Measurements from ENCODE around the gene NKD2. TPM values are rescaled to one million over a fixed set of nuclear protein-coding genes. Genes with fewer than 3 reads are reported as not detected.

NKD2 gene
- total RNA-seq, 2 donors from 2014 or later: 1.4 to 1.5 TPM

DNA sequence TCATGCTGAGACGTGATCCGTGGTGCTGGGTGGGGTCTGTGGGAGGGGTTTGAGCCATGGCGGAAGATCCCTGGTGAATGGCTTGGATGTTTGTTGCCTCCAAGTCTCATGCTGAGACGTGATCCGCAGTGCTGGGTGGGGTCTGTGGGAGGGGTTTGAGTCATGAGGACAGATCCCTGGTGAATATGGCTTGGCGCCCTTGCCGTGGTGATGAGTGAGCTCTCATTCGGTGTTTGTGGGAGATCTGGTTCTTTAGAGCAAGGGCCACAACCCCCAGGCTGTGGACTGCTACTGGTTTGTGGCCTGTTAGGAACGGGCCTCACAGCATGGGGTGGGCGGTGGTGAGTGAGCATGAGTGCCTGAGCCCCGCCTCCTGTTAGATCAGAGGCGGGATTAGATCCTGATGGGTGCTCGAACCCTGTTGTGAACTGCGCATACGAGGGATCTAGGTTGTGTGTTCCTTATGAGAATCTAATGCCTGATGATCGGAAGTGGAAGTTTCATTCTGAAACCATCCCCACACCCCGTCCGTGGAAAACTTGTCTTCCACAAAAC lies 31.2 kb downstream of the NKD2 start:
- no peaks in the 10 kb centered on the region for H3K27me3 ChIP-seq (replicated peaks; ENCODE audit: insufficient read depth)
- H3K4me3 ChIP-seq: no peak overlapping the region
- ATAC-seq (ENCODE audit: insufficient number of reproducible peaks, low FRiP score, low read depth) (no peak), DNase-seq (ENCODE audit: low spot score) (no peak)
- no peaks in the 10 kb centered on the region for H3K4me1 ChIP-seq (ENCODE audit: control insufficient read depth in 1 of 2, low read depth in 2 of 2)
- no peaks in the 10 kb centered on the region for H3K9me3 ChIP-seq
- TF ChIP-seq CTCF (IDR thresholded peaks at IDR 0.05): no peak
- no peaks in the 10 kb centered on the region for H3K36me3 ChIP-seq
- H3K27ac ChIP-seq: no peak overlapping the region

GRCh38 chr5:1040571-1040970 lies 32.0 kb downstream of the NKD2 start:
- Histone ChIP-seq H3K4me3 (no peak overlapping the region), H3K27ac (no peak overlapping the region), H3K36me3 (no peaks in the 10 kb centered on the region), H3K4me1 (ENCODE audit: control insufficient read depth in 1 of 2, low read depth in 2 of 2) (no peaks in the 10 kb centered on the region), H3K27me3 (replicated peaks; ENCODE audit: insufficient read depth) (no peaks in the 10 kb centered on the region), H3K9me3 (no peaks in the 10 kb centered on the region)
- DNase-seq (ENCODE audit: low spot score) (no peak), ATAC-seq (ENCODE audit: insufficient number of reproducible peaks, low FRiP score, low read depth) (no peak)
- no peak for TF ChIP-seq CTCF (IDR thresholded peaks at IDR 0.05)

- ATAC-seq (ENCODE audit: insufficient number of reproducible peaks, low FRiP score, low read depth) (no peak), DNase-seq (ENCODE audit: low spot score) (no peak)
- Histone ChIP-seq H3K36me3 (no peaks in the 10 kb centered on the region), H3K9me3 (no peaks in the 10 kb centered on the region), H3K4me3 (no peak overlapping the region), H3K4me1 (ENCODE audit: control insufficient read depth in 1 of 2, low read depth in 2 of 2) (no peaks in the 10 kb centered on the region), H3K27me3 (replicated peaks; ENCODE audit: insufficient read depth) (no peaks in the 10 kb centered on the region), H3K27ac (no peak overlapping the region)
- TF ChIP-seq CTCF (IDR thresholded peaks at IDR 0.05): no peak
Measured at GRCh38 chr5:1041225-1042143, 32.9 kb downstream of the NKD2 start.

DNA sequence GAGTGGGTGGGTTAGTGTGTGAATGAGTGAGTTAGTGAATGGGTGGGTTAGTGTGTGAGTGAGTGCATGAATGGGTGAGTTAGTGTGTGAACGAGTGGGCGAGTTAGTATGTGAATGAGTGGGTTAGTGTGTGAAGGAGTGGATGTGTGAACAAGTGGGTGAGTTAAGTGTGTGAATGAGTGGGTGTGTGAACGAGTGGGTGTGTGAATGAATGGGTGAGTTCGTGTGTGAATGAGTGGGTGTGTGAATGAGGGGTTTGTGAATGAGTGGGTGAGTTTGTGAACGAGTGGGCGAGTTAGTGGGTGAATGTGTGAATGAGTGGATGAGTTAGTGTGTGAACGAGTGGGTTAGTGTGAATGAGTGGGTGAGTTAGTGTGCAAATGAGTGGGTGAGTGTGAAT lies 34.0 kb downstream of the NKD2 start:
- H3K36me3 ChIP-seq: no peaks in the 10 kb centered on the region
- H3K4me1 ChIP-seq (ENCODE audit: control insufficient read depth in 1 of 2, low read depth in 2 of 2): no peaks in the 10 kb centered on the region
- TF ChIP-seq CTCF (IDR thresholded peaks at IDR 0.05): no peak
- H3K27me3 ChIP-seq (replicated peaks; ENCODE audit: insufficient read depth): no peaks in the 10 kb centered on the region
- no peak for DNase-seq (ENCODE audit: low spot score)
- no peak overlapping the region for H3K4me3 ChIP-seq
- no peak overlapping the region for H3K27ac ChIP-seq
- no peak for ATAC-seq (ENCODE audit: insufficient number of reproducible peaks, low FRiP score, low read depth)
- no peaks in the 10 kb centered on the region for H3K9me3 ChIP-seq

DNA sequence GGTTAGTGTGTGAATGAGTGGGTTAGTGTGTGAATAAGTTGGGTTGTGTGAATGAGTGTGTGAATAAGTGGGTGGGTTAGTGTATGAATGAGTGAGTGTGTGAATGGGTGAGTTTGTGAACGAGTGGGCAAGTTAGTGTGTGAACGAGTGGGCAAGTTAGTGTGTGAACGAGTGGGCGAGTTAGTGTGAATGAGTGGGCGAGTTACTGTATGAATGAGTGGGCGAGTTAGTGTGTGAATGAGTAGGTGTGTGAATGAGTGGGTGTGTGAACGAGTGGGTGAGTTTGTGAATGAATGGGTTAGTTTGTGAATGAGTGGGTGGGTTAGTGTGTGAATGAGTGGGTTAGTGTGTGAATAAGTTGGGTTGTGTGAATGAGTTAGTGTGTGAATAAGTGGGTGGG lies 34.7 kb downstream of the NKD2 start:
- DNase-seq (ENCODE audit: low spot score) (no peak), ATAC-seq (ENCODE audit: insufficient number of reproducible peaks, low FRiP score, low read depth) (no peak)
- Histone ChIP-seq H3K27me3 (replicated peaks; ENCODE audit: insufficient read depth) (no peaks in the 10 kb centered on the region), H3K27ac (no peak overlapping the region), H3K4me3 (no peak overlapping the region), H3K9me3 (no peaks in the 10 kb centered on the region), H3K36me3 (no peaks in the 10 kb centered on the region), H3K4me1 (ENCODE audit: control insufficient read depth in 1 of 2, low read depth in 2 of 2) (no peaks in the 10 kb centered on the region)
- TF ChIP-seq CTCF (IDR thresholded peaks at IDR 0.05): no peak

Data from thoracic aorta (tissue), 2 donors.